ENCODE results near the gene HDAC1.
"Not testable (repeated sequence)": the region's sequence is repeated elsewhere in the genome, so short reads cannot be mapped to it uniquely, and the experiment has no call there.

DNA sequence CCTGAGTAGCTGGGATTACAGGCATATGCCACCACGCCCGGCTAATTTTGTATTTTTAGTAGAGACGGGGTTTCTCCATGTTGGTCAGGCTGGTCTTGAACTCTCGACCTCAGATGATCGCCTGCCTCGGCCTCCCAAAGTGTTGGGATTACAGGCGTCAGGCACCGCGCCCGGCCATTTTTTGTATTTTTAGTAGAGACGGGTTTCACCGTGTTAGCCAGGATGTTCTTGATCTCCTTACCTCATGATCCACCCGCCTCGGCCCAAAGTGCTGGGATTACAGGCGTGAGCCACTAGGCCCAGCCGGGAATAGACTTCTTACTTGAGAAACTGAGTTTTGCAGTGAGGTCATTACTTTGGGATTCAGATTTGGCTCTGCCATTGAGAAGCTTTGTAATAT lies 6.3 kb downstream of the HDAC1 start:
- not testable (repeated sequence) for TF ChIP-seq EZH2phosphoT487 (IDR thresholded peaks at IDR 0.05; ENCODE audit: borderline replicate concordance)
- TF ChIP-seq, protein P1, sequence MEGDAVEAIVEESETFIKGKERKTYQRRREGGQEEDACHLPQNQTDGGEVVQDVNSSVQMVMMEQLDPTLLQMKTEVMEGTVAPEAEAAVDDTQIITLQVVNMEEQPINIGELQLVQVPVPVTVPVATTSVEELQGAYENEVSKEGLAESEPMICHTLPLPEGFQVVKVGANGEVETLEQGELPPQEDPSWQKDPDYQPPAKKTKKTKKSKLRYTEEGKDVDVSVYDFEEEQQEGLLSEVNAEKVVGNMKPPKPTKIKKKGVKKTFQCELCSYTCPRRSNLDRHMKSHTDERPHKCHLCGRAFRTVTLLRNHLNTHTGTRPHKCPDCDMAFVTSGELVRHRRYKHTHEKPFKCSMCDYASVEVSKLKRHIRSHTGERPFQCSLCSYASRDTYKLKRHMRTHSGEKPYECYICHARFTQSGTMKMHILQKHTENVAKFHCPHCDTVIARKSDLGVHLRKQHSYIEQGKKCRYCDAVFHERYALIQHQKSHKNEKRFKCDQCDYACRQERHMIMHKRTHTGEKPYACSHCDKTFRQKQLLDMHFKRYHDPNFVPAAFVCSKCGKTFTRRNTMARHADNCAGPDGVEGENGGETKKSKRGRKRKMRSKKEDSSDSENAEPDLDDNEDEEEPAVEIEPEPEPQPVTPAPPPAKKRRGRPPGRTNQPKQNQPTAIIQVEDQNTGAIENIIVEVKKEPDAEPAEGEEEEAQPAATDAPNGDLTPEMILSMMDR (conservative IDR thresholded peaks at IDR 0.05; ENCODE audit: low read length) = not testable (repeated sequence)
